ENCODE data around the gene RAB3C.
A peak's percentile ranks its signal among the peaks of the same experiment; 100 is the strongest.

Gene RAB3C

GRCh38 chr5:58885260-58885659 is 302.4 kb downstream of the RAB3C start:
- no peak for DNase-seq (ENCODE audit: low spot score)

- peak; percentile 71 for DNase-seq (ENCODE audit: low spot score)
Measured at GRCh38 chr5:58886315-58887207, 303.7 kb downstream of the RAB3C start.

- no peak for DNase-seq (ENCODE audit: low spot score)
Measured at GRCh38 chr5:58887311-58887710, 304.4 kb downstream of the RAB3C start.

GRCh38 chr5:58887721-58888409 is 305.0 kb downstream of the RAB3C start:
- no peak for DNase-seq (ENCODE audit: low spot score)

GRCh38 chr5:58890265-58890664 is 307.4 kb downstream of the RAB3C start:
- no peak for DNase-seq (ENCODE audit: low spot score)

GRCh38 chr5:58890701-58891085 is 307.8 kb downstream of the RAB3C start:
- no peak for DNase-seq (ENCODE audit: low spot score)

GRCh38 chr5:58891086-58891970 is 308.5 kb downstream of the RAB3C start:
- peak; percentile 69 for DNase-seq (ENCODE audit: low spot score)

- no peak for DNase-seq (ENCODE audit: low spot score)
Measured at GRCh38 chr5:58891971-58892343, 309.1 kb downstream of the RAB3C start.

GRCh38 chr5:58893551-58893950 is 310.7 kb downstream of the RAB3C start:
- DNase-seq (ENCODE audit: low spot score), result no peak

GRCh38 chr5:58898006-58898405 is 315.1 kb downstream of the RAB3C start:
- no peak for DNase-seq (ENCODE audit: low spot score)

GRCh38 chr5:58898538-58898937 is 315.7 kb downstream of the RAB3C start:
- no peak for DNase-seq (ENCODE audit: low spot score)

- no peak for DNase-seq (ENCODE audit: low spot score)
Measured at GRCh38 chr5:58901271-58901670, 318.4 kb downstream of the RAB3C start.

- DNase-seq (ENCODE audit: low spot score), result no peak
Measured at GRCh38 chr5:58902305-58902704, 319.4 kb downstream of the RAB3C start.

- no peak for DNase-seq (ENCODE audit: low spot score)
Measured at GRCh38 chr5:58902765-58903164, 319.9 kb downstream of the RAB3C start.

GRCh38 chr5:58904737-58905136 is 321.9 kb downstream of the RAB3C start:
- DNase-seq (ENCODE audit: low spot score), result no peak

- no peak for DNase-seq (ENCODE audit: low spot score)
Measured at GRCh38 chr5:58905944-58906343, 323.1 kb downstream of the RAB3C start.
